Ishikawa (cell line): ENCODE data around the gene INPP5K.

Experiments used
- CEBPB ChIP-seq: IDR thresholded peaks from 2 replicates; pipeline ENCODE4 v1.6.1; 2012
- CREB1 ChIP-seq: IDR thresholded peaks from 2 replicates; pipeline ENCODE4 v1.6.1; 2012; ENCODE audit warnings: low read depth
- EGR1 ChIP-seq: IDR thresholded peaks from 2 replicates; pipeline ENCODE4 v1.6.1; 2012
- EP300 ChIP-seq: IDR thresholded peaks from 2 replicates; pipeline ENCODE4 v1.6.1; 2012; ENCODE audit warnings: borderline replicate concordance
- FOXM1 ChIP-seq: IDR thresholded peaks from 2 replicates; pipeline ENCODE4 v1.6.1; 2012; ENCODE audit warnings: low read depth, borderline replicate concordance
- NFIC ChIP-seq: IDR thresholded peaks from 2 replicates; pipeline ENCODE4 v1.6.1; 2012
- RAD21 ChIP-seq: IDR thresholded peaks from 2 replicates; pipeline ENCODE4 v1.6.1; 2012; ENCODE audit warnings: low read depth
- TAF1 ChIP-seq: IDR thresholded peaks from 2 replicates; pipeline ENCODE4 v1.6.1; 2012; ENCODE audit warnings: low read depth, mild to moderate bottlenecking
- TCF12 ChIP-seq: IDR thresholded peaks from 2 replicates; pipeline ENCODE4 v1.6.1; 2012; ENCODE audit warnings: low read depth
- TEAD4 ChIP-seq: IDR thresholded peaks from 2 replicates; pipeline ENCODE4 v1.6.1; 2012
- YY1 ChIP-seq: IDR thresholded peaks from 2 replicates; pipeline ENCODE4 v1.6.1; 2012; ENCODE audit warnings: low read depth
- ZBTB7A ChIP-seq: IDR thresholded peaks from 2 replicates; pipeline ENCODE4 v1.6.1; 2012; ENCODE audit warnings: low read depth
- TF ChIP-seq, protein P1 (sequence below): IDR thresholded peaks from 2 replicates; pipeline ENCODE4 v1.6.1; 2012; ENCODE audit warnings: low read depth, mild to moderate bottlenecking
- TF ChIP-seq, protein P2 (sequence below): IDR thresholded peaks from 2 replicates; pipeline ENCODE4 v1.6.1; 2012
- TF ChIP-seq, protein P3 (sequence below): IDR thresholded peaks from 2 replicates; pipeline ENCODE4 v1.6.1; 2012

Gene INPP5K

DNA sequence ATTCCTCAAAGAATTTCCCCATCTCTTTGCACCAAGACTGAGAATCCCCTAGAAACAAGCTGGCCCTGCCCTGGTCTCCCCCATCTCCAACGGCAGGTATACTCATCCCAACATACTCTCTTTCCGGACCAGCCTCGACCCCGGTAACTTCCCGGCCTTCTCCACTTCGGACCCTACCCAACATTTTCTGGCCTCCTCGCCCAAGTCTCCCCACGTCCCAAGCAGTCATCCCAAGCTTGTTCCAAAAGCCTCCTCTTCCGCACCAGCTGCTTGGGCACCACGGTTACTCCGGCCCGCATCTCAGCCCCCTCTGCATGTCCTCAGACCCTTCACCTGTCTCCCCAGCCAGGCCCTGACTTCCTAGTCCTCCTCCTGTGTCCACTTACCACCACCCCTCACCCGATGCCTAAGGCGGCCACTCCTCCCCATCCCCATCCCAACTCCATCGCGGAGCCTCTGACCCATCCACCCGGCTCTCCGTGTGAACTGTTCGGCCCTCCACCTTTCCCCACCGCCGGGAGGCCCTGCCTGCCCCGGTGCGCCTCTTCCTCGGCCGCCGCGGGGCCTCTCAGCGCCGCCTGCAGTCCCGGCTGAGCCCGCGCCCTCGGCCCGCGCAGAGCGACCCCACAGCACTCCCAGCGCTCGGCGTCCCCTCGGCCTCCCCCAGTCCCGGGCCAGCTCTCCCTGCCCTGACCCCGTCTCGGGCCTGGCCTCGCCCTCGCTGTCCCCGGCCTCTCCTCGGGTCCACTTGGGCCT lies 45.2 kb upstream of the INPP5K start:
- TF ChIP-seq, protein P1, sequence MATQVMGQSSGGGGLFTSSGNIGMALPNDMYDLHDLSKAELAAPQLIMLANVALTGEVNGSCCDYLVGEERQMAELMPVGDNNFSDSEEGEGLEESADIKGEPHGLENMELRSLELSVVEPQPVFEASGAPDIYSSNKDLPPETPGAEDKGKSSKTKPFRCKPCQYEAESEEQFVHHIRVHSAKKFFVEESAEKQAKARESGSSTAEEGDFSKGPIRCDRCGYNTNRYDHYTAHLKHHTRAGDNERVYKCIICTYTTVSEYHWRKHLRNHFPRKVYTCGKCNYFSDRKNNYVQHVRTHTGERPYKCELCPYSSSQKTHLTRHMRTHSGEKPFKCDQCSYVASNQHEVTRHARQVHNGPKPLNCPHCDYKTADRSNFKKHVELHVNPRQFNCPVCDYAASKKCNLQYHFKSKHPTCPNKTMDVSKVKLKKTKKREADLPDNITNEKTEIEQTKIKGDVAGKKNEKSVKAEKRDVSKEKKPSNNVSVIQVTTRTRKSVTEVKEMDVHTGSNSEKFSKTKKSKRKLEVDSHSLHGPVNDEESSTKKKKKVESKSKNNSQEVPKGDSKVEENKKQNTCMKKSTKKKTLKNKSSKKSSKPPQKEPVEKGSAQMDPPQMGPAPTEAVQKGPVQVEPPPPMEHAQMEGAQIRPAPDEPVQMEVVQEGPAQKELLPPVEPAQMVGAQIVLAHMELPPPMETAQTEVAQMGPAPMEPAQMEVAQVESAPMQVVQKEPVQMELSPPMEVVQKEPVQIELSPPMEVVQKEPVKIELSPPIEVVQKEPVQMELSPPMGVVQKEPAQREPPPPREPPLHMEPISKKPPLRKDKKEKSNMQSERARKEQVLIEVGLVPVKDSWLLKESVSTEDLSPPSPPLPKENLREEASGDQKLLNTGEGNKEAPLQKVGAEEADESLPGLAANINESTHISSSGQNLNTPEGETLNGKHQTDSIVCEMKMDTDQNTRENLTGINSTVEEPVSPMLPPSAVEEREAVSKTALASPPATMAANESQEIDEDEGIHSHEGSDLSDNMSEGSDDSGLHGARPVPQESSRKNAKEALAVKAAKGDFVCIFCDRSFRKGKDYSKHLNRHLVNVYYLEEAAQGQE, result no peak
- no peak for TF ChIP-seq ZBTB7A
- no peak for TF ChIP-seq EGR1
- TF ChIP-seq, protein P2, sequence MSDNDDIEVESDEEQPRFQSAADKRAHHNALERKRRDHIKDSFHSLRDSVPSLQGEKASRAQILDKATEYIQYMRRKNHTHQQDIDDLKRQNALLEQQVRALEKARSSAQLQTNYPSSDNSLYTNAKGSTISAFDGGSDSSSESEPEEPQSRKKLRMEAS, result no peak

DNA sequence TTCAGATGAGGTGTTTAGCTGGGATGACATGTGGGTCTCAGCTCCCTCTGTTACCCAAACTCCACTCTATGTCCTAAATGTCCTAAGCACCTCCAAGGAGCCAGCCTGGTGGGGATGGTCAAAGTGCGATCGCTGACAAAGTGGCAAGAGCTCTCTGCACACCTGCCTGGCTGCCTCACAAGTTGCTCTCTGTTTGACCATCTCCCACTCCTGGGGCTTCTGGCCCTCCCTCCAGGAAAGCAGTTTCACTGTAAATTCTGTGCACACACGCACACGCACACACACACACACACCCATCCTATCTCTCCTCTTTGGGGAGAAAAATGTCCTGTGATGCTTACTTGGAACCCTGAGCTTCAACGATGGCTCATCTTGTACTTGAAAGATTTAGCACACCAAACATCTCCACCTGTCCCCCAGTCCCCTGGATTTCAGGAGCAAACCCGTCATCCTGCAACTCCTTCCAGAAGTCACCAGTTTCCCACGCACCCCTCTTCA lies 44.5 kb upstream of the INPP5K start:
- TF ChIP-seq CEBPB, result no peak
- no peak for TF ChIP-seq EP300
- TF ChIP-seq RAD21, result no peak
- TF ChIP-seq, protein P1, result no peak
- TF ChIP-seq ZBTB7A, result no peak
- TF ChIP-seq EGR1, result no peak
- no peak for TF ChIP-seq TAF1
- TF ChIP-seq FOXM1, result no peak
- TF ChIP-seq CREB1, result no peak
- TF ChIP-seq TCF12, result no peak
- TF ChIP-seq TEAD4, result no peak
- TF ChIP-seq, protein P3, sequence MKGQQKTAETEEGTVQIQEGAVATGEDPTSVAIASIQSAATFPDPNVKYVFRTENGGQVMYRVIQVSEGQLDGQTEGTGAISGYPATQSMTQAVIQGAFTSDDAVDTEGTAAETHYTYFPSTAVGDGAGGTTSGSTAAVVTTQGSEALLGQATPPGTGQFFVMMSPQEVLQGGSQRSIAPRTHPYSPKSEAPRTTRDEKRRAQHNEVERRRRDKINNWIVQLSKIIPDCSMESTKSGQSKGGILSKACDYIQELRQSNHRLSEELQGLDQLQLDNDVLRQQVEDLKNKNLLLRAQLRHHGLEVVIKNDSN, result no peak
- TF ChIP-seq NFIC, result no peak
- TF ChIP-seq, protein P2, result no peak
- TF ChIP-seq YY1, result no peak

DNA sequence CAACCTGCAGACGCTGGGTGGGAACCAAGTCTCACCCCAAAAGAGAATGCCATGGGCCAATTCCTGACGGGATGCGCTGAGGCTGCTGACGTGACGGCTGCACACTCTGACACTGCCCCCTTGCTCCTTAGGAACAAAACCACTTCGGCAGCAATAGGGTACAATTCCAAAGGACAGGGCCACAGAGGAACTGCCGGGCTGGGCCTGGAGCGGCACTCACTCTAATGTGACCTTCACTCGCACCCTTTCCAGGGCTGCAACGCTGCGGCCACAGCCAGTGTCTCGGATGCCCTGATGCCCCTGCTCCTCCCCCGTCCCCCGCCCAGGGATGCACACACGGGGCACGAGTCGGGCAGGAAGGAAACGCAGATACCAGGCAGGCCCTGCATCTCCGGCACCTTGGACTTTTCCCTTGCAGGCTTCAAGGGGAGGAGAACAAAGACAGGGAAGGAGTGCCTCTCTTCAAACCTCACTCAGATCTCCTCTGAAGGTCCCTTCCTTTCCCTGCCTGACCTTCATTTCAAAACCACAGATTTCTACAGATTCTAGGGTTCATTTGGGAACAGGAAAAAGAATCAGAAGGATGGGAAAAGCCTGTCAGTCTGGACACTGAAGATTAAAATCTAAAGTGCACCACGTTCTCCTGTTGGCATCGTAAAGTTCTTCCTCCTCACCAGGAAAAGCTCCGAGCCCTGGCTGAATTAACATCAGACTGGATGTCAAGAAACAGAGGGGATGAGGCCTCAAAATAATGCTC lies 43.9 kb upstream of the INPP5K start:
- TF ChIP-seq YY1 (no peak), RAD21 (no peak), EGR1 (no peak), CREB1 (no peak), TCF12 (no peak), NFIC (no peak), CEBPB (no peak), EP300 (no peak), ZBTB7A (no peak), FOXM1 (no peak), TAF1 (no peak), TEAD4 (no peak)
- TF ChIP-seq, protein P2, result no peak
- TF ChIP-seq, protein P1, result no peak
- TF ChIP-seq, protein P3, result no peak
